WTC11 (cell line): ENCODE measurements around the gene ADAMTS19. TPM values are rescaled to one million over a fixed set of nuclear protein-coding genes. Genes with fewer than 3 reads are reported as not detected.

Source experiments
- ATAC-seq: fragments of 200-7000 bp; cut with Tn5 transposase; 2 replicates; pipeline ENCODE4 v1.10.0; 2021; ENCODE audit warnings: mild to moderate bottlenecking, moderate library complexity
- CTCF ChIA-PET: fragments of 300-600 bp; sonication (Branson Sonifier 250); formaldehyde crosslinking; loops from one replicate; lab custom pipeline; 2021; ENCODE audit warnings: antibody characterized with exemption; lab: Charles Lee
- POLR2A ChIA-PET: fragments of 350-600 bp; sonication (Branson Sonifier 250); formaldehyde crosslinking; loops from one replicate; lab custom pipeline; 2021; ENCODE audit warnings: antibody characterized with exemption; lab: Charles Lee
- DNase-seq: peaks from one replicate; pipeline ENCODE4 v3.0.0; 2021; ENCODE audit warnings: low spot score
- H3K27ac Mint-ChIP-seq: 2 replicates; pipeline ENCODE4 v1.8.0; 2021; ENCODE audit warnings: mixed read lengths
- H3K27me3 Mint-ChIP-seq: 2 replicates; pipeline ENCODE4 v1.8.0; 2021; ENCODE audit warnings: low read depth, mild to moderate bottlenecking, moderate library complexity, mixed read lengths
- H3K36me3 Mint-ChIP-seq: 2 replicates; pipeline ENCODE4 v1.8.0; 2021; ENCODE audit warnings: mixed read lengths
- H3K4me1 Mint-ChIP-seq: 2 replicates; pipeline ENCODE4 v1.8.0; 2022; ENCODE audit warnings: mixed read lengths
- H3K4me3 Mint-ChIP-seq: 2 replicates; pipeline ENCODE4 v1.8.0; 2021; ENCODE audit warnings: mild to moderate bottlenecking, moderate library complexity, mixed read lengths
- H3K9me3 Mint-ChIP-seq: 2 replicates; pipeline ENCODE4 v1.8.0; 2021; ENCODE audit warnings: mixed read lengths
- CDX4 ChIP-seq: fragments of 250-450 bp; sonication (Bioruptor Pico); IDR thresholded peaks from 2 replicates; pipeline ENCODE4 v1.9.0; 2021; ENCODE audit warnings: moderate library complexity, mild to moderate bottlenecking, inconsistent platforms, borderline replicate concordance
- CREM ChIP-seq: sonication (generic); formaldehyde crosslinking; IDR thresholded peaks from 2 replicates; pipeline ENCODE4 v1.8.1; 2022; ENCODE audit warnings: mild to moderate bottlenecking, missing genetic modification reagents, moderate library complexity
- E2F1 ChIP-seq: sonication (generic); formaldehyde crosslinking; IDR thresholded peaks from 2 replicates; pipeline ENCODE4 v1.8.0; 2022; ENCODE audit warnings: mild to moderate bottlenecking, missing genetic modification reagents
- ELF4 ChIP-seq: sonication (generic); formaldehyde crosslinking; IDR thresholded peaks from 2 replicates; pipeline ENCODE4 v1.8.1; 2022; ENCODE audit warnings: low read depth, mild to moderate bottlenecking, moderate library complexity, missing genetic modification reagents
- EMX1 ChIP-seq: fragments of 250-450 bp; sonication (Bioruptor Pico); IDR thresholded peaks from 2 replicates; pipeline ENCODE4 v1.8.0; 2021; ENCODE audit warnings: mild to moderate bottlenecking
- FOXP1 ChIP-seq: sonication (generic); formaldehyde crosslinking; IDR thresholded peaks from 2 replicates; pipeline ENCODE4 v1.8.0; 2022; ENCODE audit warnings: missing genetic modification reagents, mild to moderate bottlenecking, moderate library complexity, borderline replicate concordance
- JUN ChIP-seq: sonication (generic); formaldehyde crosslinking; IDR thresholded peaks from 2 replicates; pipeline ENCODE4 v1.8.0; 2023; ENCODE audit warnings: mild to moderate bottlenecking, missing genetic modification reagents
- MAX ChIP-seq: sonication (generic); formaldehyde crosslinking; IDR thresholded peaks from 2 replicates; pipeline ENCODE4 v1.8.0; 2022; ENCODE audit warnings: mild to moderate bottlenecking, missing genetic modification reagents
- MYBL2 ChIP-seq: sonication (generic); formaldehyde crosslinking; IDR thresholded peaks from 2 replicates; pipeline ENCODE4 v1.8.1; 2023; ENCODE audit warnings: mild to moderate bottlenecking, moderate library complexity, missing genetic modification reagents
- NR1H2 ChIP-seq: sonication (generic); formaldehyde crosslinking; IDR thresholded peaks from 2 replicates; pipeline ENCODE4 v1.9.0; 2021; ENCODE audit warnings: mild to moderate bottlenecking, moderate library complexity, missing genetic modification reagents
- RELA ChIP-seq: sonication (generic); formaldehyde crosslinking; IDR thresholded peaks from 2 replicates; pipeline ENCODE4 v1.8.1; 2022; ENCODE audit warnings: missing genetic modification reagents, mild to moderate bottlenecking, borderline replicate concordance
- SMAD3 ChIP-seq: sonication (generic); formaldehyde crosslinking; IDR thresholded peaks from 2 replicates; pipeline ENCODE4 v1.8.0; 2022; ENCODE audit warnings: missing genetic modification reagents, mild to moderate bottlenecking, borderline replicate concordance
- TEAD1 ChIP-seq: sonication (generic); formaldehyde crosslinking; IDR thresholded peaks from 2 replicates; pipeline ENCODE4 v1.8.0; 2022; ENCODE audit warnings: mild to moderate bottlenecking, missing genetic modification reagents
- TEAD4 ChIP-seq: sonication (generic); formaldehyde crosslinking; IDR thresholded peaks from 2 replicates; pipeline ENCODE4 v1.8.0; 2022; ENCODE audit warnings: mild to moderate bottlenecking, missing genetic modification reagents
- TP53 ChIP-seq: sonication (generic); formaldehyde crosslinking; IDR thresholded peaks from 2 replicates; pipeline ENCODE4 v1.8.1; 2023; ENCODE audit warnings: mild to moderate bottlenecking, missing genetic modification reagents
- USF2 ChIP-seq: sonication (generic); formaldehyde crosslinking; IDR thresholded peaks from 2 replicates; pipeline ENCODE4 v1.8.1; 2023; ENCODE audit warnings: mild to moderate bottlenecking, missing genetic modification reagents, moderate library complexity
- ZNF396 ChIP-seq: fragments of 250-450 bp; sonication (Bioruptor Pico); IDR thresholded peaks from 2 replicates; pipeline ENCODE4 v1.8.0; 2021; ENCODE audit warnings: mild to moderate bottlenecking, moderate library complexity, borderline replicate concordance
- total RNA-seq: library from RNA; stranded (reverse); gene quantifications from 3 replicates; pipeline ENCODE4 v1.2.3, GENCODE V29; 2021
- TF ChIP-seq, protein P1 (sequence below): sonication (generic); formaldehyde crosslinking; IDR thresholded peaks from 2 replicates; pipeline ENCODE4 v1.8.1; 2023; ENCODE audit warnings: mild to moderate bottlenecking, missing genetic modification reagents, moderate library complexity
- TF ChIP-seq, protein P2 (sequence below): sonication (generic); formaldehyde crosslinking; IDR thresholded peaks from 2 replicates; pipeline ENCODE4 v1.8.1; 2023; ENCODE audit warnings: mild to moderate bottlenecking, missing genetic modification reagents
- TF ChIP-seq, protein P3 (sequence below): sonication (generic); formaldehyde crosslinking; IDR thresholded peaks from 2 replicates; pipeline ENCODE4 v1.8.0; 2022; ENCODE audit warnings: missing genetic modification reagents
- TF ChIP-seq, protein P4 (sequence below): fragments of 250-450 bp; sonication (Bioruptor Pico); IDR thresholded peaks from 2 replicates; pipeline ENCODE4 v1.9.0; 2021; ENCODE audit warnings: mild to moderate bottlenecking, borderline replicate concordance
- TF ChIP-seq, protein P5 (sequence below): sonication (generic); formaldehyde crosslinking; IDR thresholded peaks from 2 replicates; pipeline ENCODE4 v1.8.1; 2022; ENCODE audit warnings: mild to moderate bottlenecking, missing genetic modification reagents, moderate library complexity, borderline replicate concordance

The ADAMTS19 gene
- total RNA-seq, 1 experiment from 2014 or later = 28.0 TPM

DNA sequence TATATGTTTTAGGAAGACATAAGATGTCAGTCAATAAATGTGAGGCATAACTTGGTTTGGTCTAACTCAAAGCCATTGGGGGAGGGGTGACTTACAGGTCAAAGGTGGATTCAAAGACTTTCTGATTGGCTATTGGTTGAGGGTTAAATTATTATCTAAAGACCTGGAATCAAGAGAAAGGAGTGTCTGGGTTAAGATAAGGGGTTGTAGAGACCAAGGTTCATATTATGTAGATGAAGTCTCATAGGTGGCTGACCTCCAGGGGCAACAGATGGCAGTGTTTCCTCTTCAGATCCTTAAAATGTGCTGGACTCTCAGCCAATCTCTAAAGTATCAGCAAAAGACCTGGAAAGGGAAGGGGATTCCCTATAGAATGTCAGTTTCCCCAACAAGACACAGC, 236.5 kb downstream of the ADAMTS19 start (continued):
- no peak for TF ChIP-seq CDX4 (CRISPR knock-in tag)
- TF ChIP-seq MYBL2 = no peak
- TF ChIP-seq, protein P1, sequence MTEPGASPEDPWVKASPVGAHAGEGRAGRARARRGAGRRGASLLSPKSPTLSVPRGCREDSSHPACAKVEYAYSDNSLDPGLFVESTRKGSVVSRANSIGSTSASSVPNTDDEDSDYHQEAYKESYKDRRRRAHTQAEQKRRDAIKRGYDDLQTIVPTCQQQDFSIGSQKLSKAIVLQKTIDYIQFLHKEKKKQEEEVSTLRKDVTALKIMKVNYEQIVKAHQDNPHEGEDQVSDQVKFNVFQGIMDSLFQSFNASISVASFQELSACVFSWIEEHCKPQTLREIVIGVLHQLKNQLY = no peak
- TF ChIP-seq RELA (CRISPR knock-in tag) = no peak
- no peak for TF ChIP-seq FOXP1 (CRISPR knock-in tag)
- no peak for TF ChIP-seq JUN (CRISPR knock-in tag)
- no peak for TF ChIP-seq TP53 (CRISPR knock-in tag)
- no peak for TF ChIP-seq ZNF396 (CRISPR knock-in tag)
- TF ChIP-seq, protein P2, sequence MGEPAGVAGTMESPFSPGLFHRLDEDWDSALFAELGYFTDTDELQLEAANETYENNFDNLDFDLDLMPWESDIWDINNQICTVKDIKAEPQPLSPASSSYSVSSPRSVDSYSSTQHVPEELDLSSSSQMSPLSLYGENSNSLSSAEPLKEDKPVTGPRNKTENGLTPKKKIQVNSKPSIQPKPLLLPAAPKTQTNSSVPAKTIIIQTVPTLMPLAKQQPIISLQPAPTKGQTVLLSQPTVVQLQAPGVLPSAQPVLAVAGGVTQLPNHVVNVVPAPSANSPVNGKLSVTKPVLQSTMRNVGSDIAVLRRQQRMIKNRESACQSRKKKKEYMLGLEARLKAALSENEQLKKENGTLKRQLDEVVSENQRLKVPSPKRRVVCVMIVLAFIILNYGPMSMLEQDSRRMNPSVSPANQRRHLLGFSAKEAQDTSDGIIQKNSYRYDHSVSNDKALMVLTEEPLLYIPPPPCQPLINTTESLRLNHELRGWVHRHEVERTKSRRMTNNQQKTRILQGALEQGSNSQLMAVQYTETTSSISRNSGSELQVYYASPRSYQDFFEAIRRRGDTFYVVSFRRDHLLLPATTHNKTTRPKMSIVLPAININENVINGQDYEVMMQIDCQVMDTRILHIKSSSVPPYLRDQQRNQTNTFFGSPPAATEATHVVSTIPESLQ (CRISPR knock-in tag) = no peak
- no peak for TF ChIP-seq CREM (CRISPR knock-in tag)
- no peak for TF ChIP-seq TEAD4 (CRISPR knock-in tag)
- TF ChIP-seq USF2 (CRISPR knock-in tag) = no peak

DNA sequence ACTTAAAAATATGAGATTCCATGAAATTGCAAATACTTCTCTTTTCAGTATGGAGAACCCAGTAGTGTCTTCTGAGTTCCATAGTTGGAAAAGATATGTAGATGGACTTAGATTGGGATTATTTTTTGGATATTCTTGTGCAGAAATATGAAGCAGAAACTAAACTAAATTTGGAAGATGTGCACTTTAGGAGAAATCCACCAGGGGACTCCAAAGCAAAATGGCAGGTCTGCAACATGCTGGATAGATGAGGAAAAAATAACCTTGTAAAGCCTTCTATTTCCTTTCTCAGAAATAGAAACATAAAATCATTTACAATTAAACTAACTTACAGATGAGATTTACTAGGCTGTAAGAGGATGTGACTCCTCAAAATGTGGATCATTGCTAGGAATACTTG, 238.6 kb downstream of the ADAMTS19 start:
- Mint-ChIP-seq H3K27ac (no peak overlapping the region), H3K9me3 (no peaks in the 10 kb centered on the region), H3K36me3 (peaks cover 14% of the 10 kb centered on the region), H3K27me3 (no peaks in the 10 kb centered on the region), H3K4me3 (no peak overlapping the region), H3K4me1 (no peaks in the 10 kb centered on the region)
- ChIA-PET CTCF (no interaction called here), POLR2A (no interaction called here)
- no peak for ATAC-seq
- DNase-seq = no peak
- TF ChIP-seq, protein P3, sequence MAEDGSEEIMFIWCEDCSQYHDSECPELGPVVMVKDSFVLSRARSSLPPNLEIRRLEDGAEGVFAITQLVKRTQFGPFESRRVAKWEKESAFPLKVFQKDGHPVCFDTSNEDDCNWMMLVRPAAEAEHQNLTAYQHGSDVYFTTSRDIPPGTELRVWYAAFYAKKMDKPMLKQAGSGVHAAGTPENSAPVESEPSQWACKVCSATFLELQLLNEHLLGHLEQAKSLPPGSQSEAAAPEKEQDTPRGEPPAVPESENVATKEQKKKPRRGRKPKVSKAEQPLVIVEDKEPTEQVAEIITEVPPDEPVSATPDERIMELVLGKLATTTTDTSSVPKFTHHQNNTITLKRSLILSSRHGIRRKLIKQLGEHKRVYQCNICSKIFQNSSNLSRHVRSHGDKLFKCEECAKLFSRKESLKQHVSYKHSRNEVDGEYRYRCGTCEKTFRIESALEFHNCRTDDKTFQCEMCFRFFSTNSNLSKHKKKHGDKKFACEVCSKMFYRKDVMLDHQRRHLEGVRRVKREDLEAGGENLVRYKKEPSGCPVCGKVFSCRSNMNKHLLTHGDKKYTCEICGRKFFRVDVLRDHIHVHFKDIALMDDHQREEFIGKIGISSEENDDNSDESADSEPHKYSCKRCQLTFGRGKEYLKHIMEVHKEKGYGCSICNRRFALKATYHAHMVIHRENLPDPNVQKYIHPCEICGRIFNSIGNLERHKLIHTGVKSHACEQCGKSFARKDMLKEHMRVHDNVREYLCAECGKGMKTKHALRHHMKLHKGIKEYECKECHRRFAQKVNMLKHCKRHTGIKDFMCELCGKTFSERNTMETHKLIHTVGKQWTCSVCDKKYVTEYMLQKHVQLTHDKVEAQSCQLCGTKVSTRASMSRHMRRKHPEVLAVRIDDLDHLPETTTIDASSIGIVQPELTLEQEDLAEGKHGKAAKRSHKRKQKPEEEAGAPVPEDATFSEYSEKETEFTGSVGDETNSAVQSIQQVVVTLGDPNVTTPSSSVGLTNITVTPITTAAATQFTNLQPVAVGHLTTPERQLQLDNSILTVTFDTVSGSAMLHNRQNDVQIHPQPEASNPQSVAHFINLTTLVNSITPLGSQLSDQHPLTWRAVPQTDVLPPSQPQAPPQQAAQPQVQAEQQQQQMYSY (CRISPR knock-in tag) = no peak
- no peak for TF ChIP-seq MAX (CRISPR knock-in tag)
- no peak for TF ChIP-seq ELF4
- no peak for TF ChIP-seq NR1H2 (CRISPR knock-in tag)
- TF ChIP-seq, protein P4, sequence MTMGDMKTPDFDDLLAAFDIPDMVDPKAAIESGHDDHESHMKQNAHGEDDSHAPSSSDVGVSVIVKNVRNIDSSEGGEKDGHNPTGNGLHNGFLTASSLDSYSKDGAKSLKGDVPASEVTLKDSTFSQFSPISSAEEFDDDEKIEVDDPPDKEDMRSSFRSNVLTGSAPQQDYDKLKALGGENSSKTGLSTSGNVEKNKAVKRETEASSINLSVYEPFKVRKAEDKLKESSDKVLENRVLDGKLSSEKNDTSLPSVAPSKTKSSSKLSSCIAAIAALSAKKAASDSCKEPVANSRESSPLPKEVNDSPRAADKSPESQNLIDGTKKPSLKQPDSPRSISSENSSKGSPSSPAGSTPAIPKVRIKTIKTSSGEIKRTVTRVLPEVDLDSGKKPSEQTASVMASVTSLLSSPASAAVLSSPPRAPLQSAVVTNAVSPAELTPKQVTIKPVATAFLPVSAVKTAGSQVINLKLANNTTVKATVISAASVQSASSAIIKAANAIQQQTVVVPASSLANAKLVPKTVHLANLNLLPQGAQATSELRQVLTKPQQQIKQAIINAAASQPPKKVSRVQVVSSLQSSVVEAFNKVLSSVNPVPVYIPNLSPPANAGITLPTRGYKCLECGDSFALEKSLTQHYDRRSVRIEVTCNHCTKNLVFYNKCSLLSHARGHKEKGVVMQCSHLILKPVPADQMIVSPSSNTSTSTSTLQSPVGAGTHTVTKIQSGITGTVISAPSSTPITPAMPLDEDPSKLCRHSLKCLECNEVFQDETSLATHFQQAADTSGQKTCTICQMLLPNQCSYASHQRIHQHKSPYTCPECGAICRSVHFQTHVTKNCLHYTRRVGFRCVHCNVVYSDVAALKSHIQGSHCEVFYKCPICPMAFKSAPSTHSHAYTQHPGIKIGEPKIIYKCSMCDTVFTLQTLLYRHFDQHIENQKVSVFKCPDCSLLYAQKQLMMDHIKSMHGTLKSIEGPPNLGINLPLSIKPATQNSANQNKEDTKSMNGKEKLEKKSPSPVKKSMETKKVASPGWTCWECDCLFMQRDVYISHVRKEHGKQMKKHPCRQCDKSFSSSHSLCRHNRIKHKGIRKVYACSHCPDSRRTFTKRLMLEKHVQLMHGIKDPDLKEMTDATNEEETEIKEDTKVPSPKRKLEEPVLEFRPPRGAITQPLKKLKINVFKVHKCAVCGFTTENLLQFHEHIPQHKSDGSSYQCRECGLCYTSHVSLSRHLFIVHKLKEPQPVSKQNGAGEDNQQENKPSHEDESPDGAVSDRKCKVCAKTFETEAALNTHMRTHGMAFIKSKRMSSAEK (CRISPR knock-in tag) = no peak
- no peak for TF ChIP-seq E2F1
- no peak for TF ChIP-seq EMX1
- no peak for TF ChIP-seq TEAD1
- TF ChIP-seq MYBL2 = no peak
- TF ChIP-seq, protein P5, sequence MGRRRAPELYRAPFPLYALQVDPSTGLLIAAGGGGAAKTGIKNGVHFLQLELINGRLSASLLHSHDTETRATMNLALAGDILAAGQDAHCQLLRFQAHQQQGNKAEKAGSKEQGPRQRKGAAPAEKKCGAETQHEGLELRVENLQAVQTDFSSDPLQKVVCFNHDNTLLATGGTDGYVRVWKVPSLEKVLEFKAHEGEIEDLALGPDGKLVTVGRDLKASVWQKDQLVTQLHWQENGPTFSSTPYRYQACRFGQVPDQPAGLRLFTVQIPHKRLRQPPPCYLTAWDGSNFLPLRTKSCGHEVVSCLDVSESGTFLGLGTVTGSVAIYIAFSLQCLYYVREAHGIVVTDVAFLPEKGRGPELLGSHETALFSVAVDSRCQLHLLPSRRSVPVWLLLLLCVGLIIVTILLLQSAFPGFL = no peak
- no peak for TF ChIP-seq SMAD3
- no peak for TF ChIP-seq RELA (CRISPR knock-in tag)
- no peak for TF ChIP-seq TEAD4 (CRISPR knock-in tag)
